Psoas muscle (tissue), 8 donors: ENCODE data around the gene CTAGE9. TPM values are rescaled to one million over a fixed set of nuclear protein-coding genes. Genes with fewer than 3 reads are reported as not detected.
A peak's percentile ranks its signal among the peaks of the same experiment; 100 is the strongest.

Source experiments
- ATAC-seq, 4 donors: fragments of 200-7000 bp; cut with Tn5 transposase; one replicate each; pipeline ENCODE4 v1.9.1; 2020; ENCODE audit warnings: moderate library complexity in 3 of 4, mild to moderate bottlenecking in 2 of 4
- DNase-seq, 2 donors: peaks; one replicate each; pipeline ENCODE4 v3.0.0-alpha.2; 2020
- H3K27ac ChIP-seq: fragments of 200-600 bp; one replicate; pipeline ENCODE4 v1.8.0; 2022
- H3K27me3 ChIP-seq, 3 donors: fragments of 200-600 bp in 1 of 3; one replicate each; pipeline versions ENCODE4 v1.6.1 to v1.8.0; 2013 to 2022; ENCODE audit warnings: low read length in 2 of 3, mild to moderate bottlenecking in 2 of 3, moderate library complexity in 1 of 3; ENCODE audit not compliant: insufficient read depth in 3 of 3
- H3K36me3 ChIP-seq, 2 donors: fragments of 200-600 bp in 1 of 2; one replicate each; pipeline versions ENCODE4 v1.6.1 to v1.8.0; 2013 to 2022; ENCODE audit warnings: low read depth in 1 of 2, mild to moderate bottlenecking in 1 of 2, moderate library complexity in 1 of 2; ENCODE audit not compliant: insufficient read depth in 1 of 2
- H3K4me1 ChIP-seq: fragments of 200-600 bp; one replicate; pipeline ENCODE4 v1.8.0; 2022
- H3K4me3 ChIP-seq: fragments of 200-600 bp; one replicate; pipeline ENCODE4 v1.8.0; 2022; ENCODE audit warnings: mild to moderate bottlenecking
- H3K9me3 ChIP-seq: fragments of 200-600 bp; one replicate; pipeline ENCODE4 v1.8.0; 2022
- CTCF ChIP-seq: fragments of 200-600 bp; IDR thresholded peaks from one replicate; pipeline ENCODE4 v1.8.0; 2022; ENCODE audit warnings: antibody characterized with exemption
- WGBS, 3 donors: extraction: QIAGEN DNeasy Blood & Tissue Kit; methylation state at CpG; one replicate each; pipeline versions ENCODE4 v1.1.6 to v1.1.7; 2013; 5-methylcytosine and 5-hydroxymethylcytosine counted together
- intact Hi-C, 2 donors: fragments of 100-400 bp; cut with DNase I; formaldehyde crosslinking; loops; one replicate each; pipeline versions ENCODE4 v1.11.0 to v1.14.2; 2022
- polyA plus RNA-seq, 3 donors: library from polyadenylated mRNA; stranded (reverse); fragments of 200-250 nt; gene quantifications; one replicate each; pipeline ENCODE4 v1.2.3, GENCODE V29; 2013
- total RNA-seq, 4 donors: library from RNA; stranded (reverse); fragmentation: NEBNext Ultra II Directional in 2 of 4; extraction: Animal tissue kit (Norgen Biotek cat#: 25700) in 2 of 4; gene quantifications; one replicate each; pipeline versions ENCODE4 v1.2.1 to v1.2.4, GENCODE V29; 2021 to 2023
- donor health status: healthy with polysubstance abuse.
- donor health status: DM: no; HTN: no; CAD: no; lungs with moderate emphysema.
- donor health status: Bipolar disorder and iron deficiency.
- donor health status: healthy.
- donor health status: DM: yes; HTN: yes; CAD: no.
- donor health status: DM: no; HTN: no; CAD: no.
- donor health status: DM: no; HTN: no; CAD: no.
- donor health status: DM: yes; HTN: yes; CAD: no.

The CTAGE9 gene
- total and polyA plus RNA-seq, 7 donors = not detected

- Histone ChIP-seq H3K36me3 (no peaks in the 10 kb centered on the region), H3K27ac (no peak overlapping the region), H3K4me1 (no peaks in the 10 kb centered on the region), H3K9me3 (no peaks in the 10 kb centered on the region), H3K4me3 (no peak overlapping the region), H3K27me3 (no peaks in the 10 kb centered on the region)
- DNase-seq (no peak), ATAC-seq (no peak)
- no peak for TF ChIP-seq CTCF
- WGBS, 3 donors = 84 to 89% (median 86%) methylated on average over 7 of the region's 7 CpGs
- intact Hi-C loops = no loop called here
Observed at GRCh38 chr6:131747821-131748353, 37.1 kb upstream of the CTAGE9 start.

GRCh38 chr6:131745476-131745875 is 34.7 kb upstream of the CTAGE9 start:
- Histone ChIP-seq H3K36me3 (no peaks in the 10 kb centered on the region), H3K9me3 (no peaks in the 10 kb centered on the region), H3K4me1 (no peaks in the 10 kb centered on the region), H3K27me3 (no peaks in the 10 kb centered on the region), H3K4me3 (no peak overlapping the region), H3K27ac (no peak overlapping the region)
- intact Hi-C loops = no loop called here
- 90 to 97% (median 97%) methylated on average over 5 of the region's 5 CpGs for WGBS, 3 donors
- no peak for TF ChIP-seq CTCF
- no peak for ATAC-seq
- no peak for DNase-seq

- Histone ChIP-seq H3K4me3 (no peak overlapping the region), H3K36me3 (no peaks in the 10 kb centered on the region), H3K27me3 (no peaks in the 10 kb centered on the region), H3K27ac (no peak overlapping the region), H3K9me3 (no peaks in the 10 kb centered on the region), H3K4me1 (no peaks in the 10 kb centered on the region)
- ATAC-seq (peak in 1 of 4 donors; percentile 50), DNase-seq (no peak)
- intact Hi-C loops = no loop called here
- WGBS, 3 donors = 34 to 44% (median 38%) methylated on average over 6 of the region's 6 CpGs
- no peak for TF ChIP-seq CTCF
Observed at GRCh38 chr6:131744432-131745287, 33.8 kb upstream of the CTAGE9 start.

GRCh38 chr6:131741688-131742393 is 31.0 kb upstream of the CTAGE9 start:
- DNase-seq = no peak
- 52 to 63% (median 53%) methylated on average over 3 of the region's 3 CpGs for WGBS, 3 donors
- Histone ChIP-seq H3K4me3 (no peak overlapping the region), H3K36me3 (no peaks in the 10 kb centered on the region), H3K27ac (no peak overlapping the region), H3K9me3 (no peaks in the 10 kb centered on the region), H3K27me3 (no peaks in the 10 kb centered on the region), H3K4me1 (no peaks in the 10 kb centered on the region)
- intact Hi-C loops = no loop called here
- no peak for ATAC-seq
- TF ChIP-seq CTCF = no peak
